HepG2 (cell line): Measurements from ENCODE around the gene TTC23L. TPM values are rescaled to one million over a fixed set of nuclear protein-coding genes. Genes with fewer than 3 reads are reported as not detected.
A peak's percentile ranks its signal among the peaks of the same experiment; 100 is the strongest.

Experiments used
- DR1 ChIP-seq: sonication (generic); formaldehyde crosslinking; IDR thresholded peaks from 2 replicates; pipeline ENCODE4 v1.8.0; 2021; ENCODE audit warnings: mild to moderate bottlenecking, missing genetic modification reagents, inconsistent platforms
- GZF1 ChIP-seq: sonication (generic); formaldehyde crosslinking; IDR thresholded peaks from 2 replicates; pipeline ENCODE4 v1.5.1; 2020; ENCODE audit warnings: mild to moderate bottlenecking, missing genetic modification reagents
- HBP1 ChIP-seq: IDR thresholded peaks from 2 replicates; pipeline ENCODE4 v1.6.1; 2016; ENCODE audit warnings: low read depth, control low read depth
- IRF2 ChIP-seq: IDR thresholded peaks from 2 replicates; pipeline ENCODE4 v1.6.1; 2018; ENCODE audit warnings: missing genetic modification reagents, missing compliant biosample characterization
- NONO ChIP-seq, 2 experiments: fragments of 450-650 bp in 1 of 2; sonication (generic) in 1 of 2; formaldehyde crosslinking in 1 of 2; IDR thresholded peaks in 1 of 2; conservative IDR thresholded peaks in 1 of 2; 2 replicates each; pipeline versions ENCODE4 v1.6.1 to v1.8.0; 2017 to 2022; ENCODE audit warnings: mild to moderate bottlenecking in 1 of 2, missing genetic modification reagents in 1 of 2, moderate library complexity in 1 of 2
- REL ChIP-seq: sonication (generic); formaldehyde crosslinking; conservative IDR thresholded peaks from 2 replicates; pipeline ENCODE4 v1.8.0; 2022; ENCODE audit warnings: mild to moderate bottlenecking, missing genetic modification reagents, moderate library complexity
- SMAD1 ChIP-seq: sonication (generic); formaldehyde crosslinking; IDR thresholded peaks from 2 replicates; pipeline ENCODE4 v1.4.0; 2020; ENCODE audit warnings: missing genetic modification reagents, low read depth, mild to moderate bottlenecking, borderline replicate concordance
- TBX2 ChIP-seq: sonication (generic); formaldehyde crosslinking; IDR thresholded peaks from 2 replicates; pipeline ENCODE4 v1.5.0; 2020; ENCODE audit warnings: missing genetic modification reagents, mild to moderate bottlenecking, borderline replicate concordance
- TFE3 ChIP-seq: IDR thresholded peaks from 2 replicates; pipeline ENCODE4 v1.6.1; 2016
- THAP7 ChIP-seq: sonication (generic); formaldehyde crosslinking; IDR thresholded peaks from 2 replicates; pipeline ENCODE4 v1.8.1; 2023; ENCODE audit warnings: mild to moderate bottlenecking, missing genetic modification reagents
- U2AF2 ChIP-seq: fragments of 200-400 bp; formaldehyde crosslinking; IDR thresholded peaks from 2 replicates; pipeline ENCODE4 v1.6.1; 2017; ENCODE audit warnings: low read depth, mild to moderate bottlenecking, low read length
- YEATS4 ChIP-seq: sonication (generic); formaldehyde crosslinking; IDR thresholded peaks from 2 replicates; pipeline ENCODE4 v1.4.0; 2020; ENCODE audit warnings: missing genetic modification reagents, borderline replicate concordance
- ZBTB25 ChIP-seq: IDR thresholded peaks from 2 replicates; pipeline ENCODE4 v1.6.1; 2018; ENCODE audit warnings: missing genetic modification reagents
- ZFYVE20 ChIP-seq: sonication (generic); formaldehyde crosslinking; IDR thresholded peaks from 2 replicates; pipeline ENCODE4 v1.8.0; 2023; ENCODE audit warnings: low read depth, mild to moderate bottlenecking, moderate library complexity, missing genetic modification reagents, borderline replicate concordance
- ZIK1 ChIP-seq: sonication (generic); formaldehyde crosslinking; IDR thresholded peaks from 2 replicates; pipeline ENCODE4 v1.5.0; 2020; ENCODE audit warnings: mild to moderate bottlenecking, low read depth, missing genetic modification reagents, borderline replicate concordance
- ZKSCAN8 ChIP-seq: IDR thresholded peaks from 2 replicates; pipeline ENCODE4 v1.6.1; 2016; ENCODE audit warnings: borderline replicate concordance, missing genetic modification reagents, missing compliant biosample characterization
- ZNF101 ChIP-seq: sonication (generic); formaldehyde crosslinking; IDR thresholded peaks from 2 replicates; pipeline ENCODE4 v1.4.0; 2020; ENCODE audit warnings: mild to moderate bottlenecking, low read depth, missing genetic modification reagents, borderline replicate concordance
- ZNF292 ChIP-seq: sonication (generic); formaldehyde crosslinking; IDR thresholded peaks from 2 replicates; pipeline ENCODE4 v1.8.1; 2022; ENCODE audit warnings: mild to moderate bottlenecking, low read depth, missing genetic modification reagents, borderline replicate concordance
- ZNF772 ChIP-seq: sonication (generic); formaldehyde crosslinking; IDR thresholded peaks from 2 replicates; pipeline ENCODE4 v1.5.0; 2020; ENCODE audit warnings: mild to moderate bottlenecking, missing genetic modification reagents
- ZNF780A ChIP-seq: sonication (generic); formaldehyde crosslinking; IDR thresholded peaks from 2 replicates; pipeline ENCODE4 v1.8.0; 2022; ENCODE audit warnings: mild to moderate bottlenecking, missing genetic modification reagents, moderate library complexity
- ZNF788 ChIP-seq: sonication (generic); formaldehyde crosslinking; IDR thresholded peaks from 2 replicates; pipeline ENCODE4 v1.5.0; 2020; ENCODE audit warnings: mild to moderate bottlenecking, missing genetic modification reagents, borderline replicate concordance
- polyA plus RNA-seq, 8 experiments: library from polyadenylated mRNA; depleted of rRNA in 3 of 8; stranded (reverse) in 7 of 8; unstranded in 1 of 8; fragments of >200 nt; fragmentation: Illumina TruSeq in 4 of 8; extraction: Trizol in 4 of 8; gene quantifications; 2 replicates each; pipeline versions ENCODE4 v1.2.1 to v1.2.3, GENCODE V29; 2011 to 2016; ENCODE audit warnings: low read depth in 4 of 8, missing spikeins in 1 of 8, mixed read lengths in 1 of 8; ENCODE audit not compliant: insufficient read depth in 1 of 8
- total RNA-seq, 5 experiments: library from RNA; depleted of rRNA; stranded (reverse); fragments of >200 nt; fragmentation: Illumina TruSeq; extraction: Trizol; gene quantifications; 2 replicates each; pipeline ENCODE4 v1.2.3, GENCODE V29; 2016; ENCODE audit warnings: low read depth in 1 of 5
- TF ChIP-seq, protein P1 (sequence below): sonication (generic); formaldehyde crosslinking; IDR thresholded peaks from 2 replicates; pipeline ENCODE4 v1.4.0; 2020; ENCODE audit warnings: missing genetic modification reagents

Gene TTC23L
- total and polyA plus RNA-seq, 2 of the 13 experiments (the other 11 are each of a cell fraction or from before 2014, with no cell fraction given): 0.37 to 1.4 TPM

- TF ChIP-seq ZIK1 (CRISPR knock-in tag) (no peak; the same call in 1 of the 2 replicates), REL (CRISPR knock-in tag) (0 out of 2 replicates have a peak, but pooled peaks have one; percentile 53), ZBTB25 (peak; percentile 95), DR1 (CRISPR knock-in tag) (peak; percentile 87), TFE3 (peak; percentile 60; the same call in 1 of the 2 replicates), ZNF101 (CRISPR knock-in tag) (peak; percentile 54; the same call in 1 of the 2 replicates), ZFYVE20 (CRISPR knock-in tag) (peak; percentile 54; the same call in 1 of the 2 replicates), NONO (IDR thresholded peaks at IDR 0.05) (no peak), NONO (CRISPR knock-in tag; conservative IDR thresholded peaks at IDR 0.05) (peak; percentile 97), YEATS4 (CRISPR knock-in tag) (peak; percentile 97), SMAD1 (CRISPR knock-in tag) (peak; percentile 63; the same call in 1 of the 2 replicates), U2AF2 (no peak), IRF2 (CRISPR knock-in tag) (peak; percentile 86), HBP1 (CRISPR knock-in tag) (peak; percentile 97), ZKSCAN8 (CRISPR knock-in tag) (0 out of 2 replicates have a peak, but pooled peaks have one; percentile 26), ZNF780A (CRISPR knock-in tag) (peak; percentile 85), TBX2 (CRISPR knock-in tag) (peak; percentile 75), THAP7 (CRISPR knock-in tag) (peak; percentile 59; the same call in 1 of the 2 replicates), ZNF772 (peak; percentile 91), ZNF292 (CRISPR knock-in tag) (peak; percentile 77), GZF1 (CRISPR knock-in tag) (no peak), ZNF788 (CRISPR knock-in tag) (peak; percentile 82; the same call in 1 of the 2 replicates)
- TF ChIP-seq, protein P1, sequence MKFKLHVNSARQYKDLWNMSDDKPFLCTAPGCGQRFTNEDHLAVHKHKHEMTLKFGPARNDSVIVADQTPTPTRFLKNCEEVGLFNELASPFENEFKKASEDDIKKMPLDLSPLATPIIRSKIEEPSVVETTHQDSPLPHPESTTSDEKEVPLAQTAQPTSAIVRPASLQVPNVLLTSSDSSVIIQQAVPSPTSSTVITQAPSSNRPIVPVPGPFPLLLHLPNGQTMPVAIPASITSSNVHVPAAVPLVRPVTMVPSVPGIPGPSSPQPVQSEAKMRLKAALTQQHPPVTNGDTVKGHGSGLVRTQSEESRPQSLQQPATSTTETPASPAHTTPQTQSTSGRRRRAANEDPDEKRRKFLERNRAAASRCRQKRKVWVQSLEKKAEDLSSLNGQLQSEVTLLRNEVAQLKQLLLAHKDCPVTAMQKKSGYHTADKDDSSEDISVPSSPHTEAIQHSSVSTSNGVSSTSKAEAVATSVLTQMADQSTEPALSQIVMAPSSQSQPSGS (CRISPR knock-in tag): peak; percentile 52
Measured at GRCh38 chr5:34915139-34915855, 76.3 kb downstream of the TTC23L start, which contains the start of the genes BRIX1 and RAD1 (continued).
